ENCODE results near the gene CHST8.

- TF ChIP-seq CTCF (IDR thresholded peaks at IDR 0.05) (no peak), POLR2A (IDR thresholded peaks at IDR 0.05) (no peak), EP300 (IDR thresholded peaks at IDR 0.05) (no peak)
Observed at GRCh38 chr19:33627526-33627925, 5.8 kb downstream of the CHST8 start.
